ENCODE measurements around the gene SH3D19. TPM values are rescaled to one million over a fixed set of nuclear protein-coding genes. Genes with fewer than 3 reads are reported as not detected.

The SH3D19 gene
- total RNA-seq, 3 donors from 2014 or later, result 97.5 to 140 (median 102) TPM

DNA sequence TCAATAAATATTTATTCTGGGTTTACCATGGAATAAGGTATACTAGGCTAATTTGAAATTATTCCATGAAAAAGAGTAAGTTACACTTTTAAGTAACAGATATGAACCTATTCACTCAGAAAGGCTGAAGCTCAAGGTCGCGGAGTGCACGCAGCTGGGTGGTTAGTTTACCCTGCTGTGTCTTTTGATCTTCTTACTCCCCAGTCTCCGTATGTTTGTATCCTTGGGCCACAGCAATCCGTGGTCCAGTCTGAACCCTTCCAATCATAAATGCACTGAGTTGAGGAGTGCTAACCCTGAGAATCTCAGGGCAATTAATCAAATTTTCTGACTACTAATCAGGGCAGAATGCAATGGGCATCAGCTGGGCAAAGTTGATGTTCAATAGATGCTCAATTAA lies 192.1 kb downstream of the SH3D19 start:
- Histone ChIP-seq H3K36me3 (ENCODE audit: low read depth) (no peaks in the 10 kb centered on the region), H3K4me1 (ENCODE audit: low read depth) (no peaks in the 10 kb centered on the region), H3K9me3 (no peaks in the 10 kb centered on the region), H3K4me3 (no peak overlapping the region)
- ATAC-seq, result no peak
- TF ChIP-seq, protein P1, sequence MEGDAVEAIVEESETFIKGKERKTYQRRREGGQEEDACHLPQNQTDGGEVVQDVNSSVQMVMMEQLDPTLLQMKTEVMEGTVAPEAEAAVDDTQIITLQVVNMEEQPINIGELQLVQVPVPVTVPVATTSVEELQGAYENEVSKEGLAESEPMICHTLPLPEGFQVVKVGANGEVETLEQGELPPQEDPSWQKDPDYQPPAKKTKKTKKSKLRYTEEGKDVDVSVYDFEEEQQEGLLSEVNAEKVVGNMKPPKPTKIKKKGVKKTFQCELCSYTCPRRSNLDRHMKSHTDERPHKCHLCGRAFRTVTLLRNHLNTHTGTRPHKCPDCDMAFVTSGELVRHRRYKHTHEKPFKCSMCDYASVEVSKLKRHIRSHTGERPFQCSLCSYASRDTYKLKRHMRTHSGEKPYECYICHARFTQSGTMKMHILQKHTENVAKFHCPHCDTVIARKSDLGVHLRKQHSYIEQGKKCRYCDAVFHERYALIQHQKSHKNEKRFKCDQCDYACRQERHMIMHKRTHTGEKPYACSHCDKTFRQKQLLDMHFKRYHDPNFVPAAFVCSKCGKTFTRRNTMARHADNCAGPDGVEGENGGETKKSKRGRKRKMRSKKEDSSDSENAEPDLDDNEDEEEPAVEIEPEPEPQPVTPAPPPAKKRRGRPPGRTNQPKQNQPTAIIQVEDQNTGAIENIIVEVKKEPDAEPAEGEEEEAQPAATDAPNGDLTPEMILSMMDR (IDR thresholded peaks at IDR 0.05), result no peak
- no peak for DNase-seq
- intact Hi-C loops (cut with DNase I, micrococcal nuclease), result no loop called here

DNA sequence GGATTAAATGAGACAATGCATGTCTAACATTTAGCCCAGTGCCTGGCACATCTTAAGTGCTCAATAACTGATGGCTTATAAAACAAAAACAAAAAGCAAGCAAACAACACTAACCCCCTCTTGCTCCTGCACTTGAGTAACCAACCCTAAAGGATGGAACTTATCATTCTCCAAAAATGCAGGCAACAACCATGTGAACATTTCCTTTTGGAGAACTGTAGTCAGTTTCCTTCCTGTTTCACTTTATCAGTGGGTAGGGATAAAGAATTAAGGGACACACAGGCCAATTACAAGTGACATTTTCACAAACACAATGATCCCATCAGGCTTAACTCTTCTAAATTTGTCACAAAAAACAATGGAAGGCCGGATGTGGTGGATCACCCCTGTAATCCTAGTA lies 195.6 kb downstream of the SH3D19 start:
- DNase-seq (no peak), ATAC-seq (no peak)
- Histone ChIP-seq H3K4me3 (no peak overlapping the region), H3K9me3 (no peaks in the 10 kb centered on the region), H3K36me3 (ENCODE audit: low read depth) (no peaks in the 10 kb centered on the region), H3K4me1 (ENCODE audit: low read depth) (no peaks in the 10 kb centered on the region)
- intact Hi-C loops (cut with DNase I, micrococcal nuclease), result no loop called here
- TF ChIP-seq, protein P1 (IDR thresholded peaks at IDR 0.05), result no peak

DNA sequence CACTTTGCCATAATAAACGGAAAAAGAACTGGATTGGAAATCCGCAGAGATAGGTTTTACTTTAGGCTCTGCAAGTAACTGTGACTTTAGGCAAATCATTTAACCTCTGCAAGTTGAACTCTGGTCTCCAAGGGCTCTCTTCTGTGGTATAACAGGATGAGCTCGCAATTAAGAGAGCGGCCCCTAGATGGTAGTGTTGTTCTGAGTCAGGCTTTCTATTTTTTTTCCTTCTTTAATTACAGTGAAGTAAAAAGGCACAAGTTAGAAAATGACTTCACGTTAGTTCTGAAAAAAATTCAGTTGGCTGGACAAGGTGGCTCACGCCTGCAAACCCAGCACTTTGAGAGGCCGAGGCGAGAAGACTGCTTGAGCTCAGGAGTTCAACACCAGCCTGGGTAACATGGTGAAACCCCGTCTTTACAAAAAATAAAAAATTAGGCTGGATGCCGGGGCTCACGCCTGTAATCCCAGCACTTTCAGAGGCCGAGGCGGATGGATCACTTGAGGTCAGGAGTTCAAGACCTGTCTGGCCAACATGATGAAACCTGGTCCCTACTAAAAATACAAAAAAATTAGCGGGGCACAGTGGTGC lies 207.9 kb downstream of the SH3D19 start:
- intact Hi-C loops (cut with DNase I, micrococcal nuclease), result loop anchor here in 1 of 2 donors (5.0 kb wide), 1 partner anchor 250 kb away; no protein-coding TSS in a partner anchor

GRCh38 chr4:151114986-151115385 lies 210.4 kb downstream of the SH3D19 start:
- H3K4me3 ChIP-seq, result no peak overlapping the region
- no peaks in the 10 kb centered on the region for H3K9me3 ChIP-seq
- no peaks in the 10 kb centered on the region for H3K4me1 ChIP-seq (ENCODE audit: low read depth)
- no peaks in the 10 kb centered on the region for H3K36me3 ChIP-seq (ENCODE audit: low read depth)
- TF ChIP-seq, protein P1 (IDR thresholded peaks at IDR 0.05), result no peak
- no peak for DNase-seq
- no peak for ATAC-seq
- intact Hi-C loops (cut with DNase I, micrococcal nuclease), result loop anchor here in 1 of 2 donors (5.0 kb wide), 1 partner anchor 252 kb away; no protein-coding TSS in a partner anchor

More for the DNA sequence above, 207.9 kb downstream of the SH3D19 start:
- TF ChIP-seq, protein P1 (IDR thresholded peaks at IDR 0.05), result peak; percentile 25
- H3K4me1 ChIP-seq (ENCODE audit: low read depth), result no peaks in the 10 kb centered on the region
- DNase-seq, result peak in 1 of 3 donors; percentile 85
- H3K9me3 ChIP-seq, result no peaks in the 10 kb centered on the region
- H3K36me3 ChIP-seq (ENCODE audit: low read depth), result peaks cover 4% of the 10 kb centered on the region
- no peak overlapping the region for H3K4me3 ChIP-seq
- peak; percentile 89 for ATAC-seq

DNA sequence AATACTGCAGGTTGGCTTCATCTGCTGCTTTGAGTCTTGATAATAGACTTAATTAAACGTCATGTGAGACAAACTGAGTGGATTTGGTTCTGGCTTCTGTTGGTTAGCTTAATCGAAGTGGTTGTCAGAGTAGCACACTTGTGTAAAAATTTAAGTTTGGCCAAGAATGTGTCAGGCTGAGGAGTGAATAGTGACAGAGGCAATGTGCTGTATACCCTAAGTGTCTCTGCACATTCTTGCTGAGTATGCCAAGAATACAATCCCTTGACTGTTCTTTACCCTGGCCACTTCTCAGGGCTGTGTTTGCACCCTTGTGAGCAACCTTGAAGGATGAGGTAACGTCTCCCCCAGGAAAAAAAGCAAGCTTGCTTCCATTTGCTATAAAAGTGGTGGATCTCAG lies 211.1 kb downstream of the SH3D19 start:
- H3K36me3 ChIP-seq (ENCODE audit: low read depth), result no peaks in the 10 kb centered on the region
- H3K9me3 ChIP-seq, result no peaks in the 10 kb centered on the region
- intact Hi-C loops (cut with DNase I, micrococcal nuclease), result no loop called here
- no peak for DNase-seq
- no peaks in the 10 kb centered on the region for H3K4me1 ChIP-seq (ENCODE audit: low read depth)
- no peak overlapping the region for H3K4me3 ChIP-seq
- TF ChIP-seq, protein P1 (IDR thresholded peaks at IDR 0.05), result no peak
- no peak for ATAC-seq
